Astrocyte of the spinal cord (primary cell): ENCODE data around the gene RYR1.

Source experiments
- DNase-seq: peaks from one replicate; pipeline ENCODE4 v3.0.0; 2011; ENCODE audit warnings: low read depth, low spot score
- H3K4me3 ChIP-seq: 2 replicates; pipeline ENCODE4 v1.5.1; 2011; ENCODE audit warnings: low read depth, mild to moderate bottlenecking, low read length, moderate library complexity
- CTCF ChIP-seq: IDR thresholded peaks from 2 replicates; pipeline ENCODE4 v1.5.1; 2012; ENCODE audit warnings: low read depth, mild to moderate bottlenecking, low read length, inconsistent platforms
- in situ Hi-C: cut with HindIII; loops from 2 replicates; pipeline ENCODE4 v1.10.0; 2017; ENCODE audit warnings: low sequenced_read_pairs

RYR1 gene

GRCh38 chr19:38452430-38453366, 19.2 kb downstream of the RYR1 start:
- H3K4me3 ChIP-seq = no peak overlapping the region
- in situ Hi-C loops = no loop called here
- TF ChIP-seq CTCF = no peak
- no peak for DNase-seq

- no peak for DNase-seq
- no peak for TF ChIP-seq CTCF
- in situ Hi-C loops = no loop called here
- no peak overlapping the region for H3K4me3 ChIP-seq
Measured at GRCh38 chr19:38453596-38453995, 20.1 kb downstream of the RYR1 start.

GRCh38 chr19:38455031-38455430, 21.5 kb downstream of the RYR1 start:
- TF ChIP-seq CTCF = no peak
- no peak for DNase-seq
- in situ Hi-C loops = no loop called here
- no peak overlapping the region for H3K4me3 ChIP-seq

GRCh38 chr19:38457202-38457601, 23.7 kb downstream of the RYR1 start:
- in situ Hi-C loops = no loop called here
- no peak overlapping the region for H3K4me3 ChIP-seq
- no peak for DNase-seq
- TF ChIP-seq CTCF = no peak

GRCh38 chr19:38457690-38458405, 24.4 kb downstream of the RYR1 start:
- DNase-seq = no peak
- TF ChIP-seq CTCF = no peak
- in situ Hi-C loops = no loop called here
- H3K4me3 ChIP-seq = no peak overlapping the region

GRCh38 chr19:38458991-38459390, 25.5 kb downstream of the RYR1 start:
- TF ChIP-seq CTCF = no peak
- DNase-seq = no peak
- no peak overlapping the region for H3K4me3 ChIP-seq
- in situ Hi-C loops = no loop called here
